GM23338 (cell line): ENCODE data around the gene CACNA1H. TPM values are rescaled to one million over a fixed set of nuclear protein-coding genes. Genes with fewer than 3 reads are reported as not detected.

Experiments
- ATAC-seq: fragments of 200-7000 bp; cut with Tn5 transposase; 3 replicates; pipeline ENCODE4 v1.9.1; 2020
- DNase-seq: peaks from one replicate; pipeline ENCODE4 v3.0.0-alpha.2; 2015; ENCODE audit warnings: low spot score
- H2AFZ ChIP-seq: fragments of 200-600 bp; sonication (generic); 2 replicates; pipeline ENCODE4 v1.8.0; 2016; ENCODE audit warnings: antibody characterized with exemption, mild to moderate bottlenecking, moderate library complexity
- H3F3A ChIP-seq: fragments of 200-600 bp; sonication (generic); replicated peaks from 2 replicates; pipeline ENCODE4 v1.8.0; 2017; ENCODE audit warnings: antibody characterized with exemption, mixed run types, low read depth
- H3K27ac ChIP-seq: fragments of 200-600 bp; sonication (generic); 2 replicates; pipeline ENCODE4 v1.6.1; 2016; ENCODE audit warnings: low read depth
- H3K27me3 ChIP-seq: fragments of 200-600 bp; sonication (generic); 2 replicates; pipeline ENCODE4 v1.8.0; 2016; ENCODE audit warnings: mild to moderate bottlenecking, mixed run types, moderate library complexity; ENCODE audit not compliant: insufficient read depth
- H3K36me3 ChIP-seq: fragments of 200-600 bp; sonication (generic); 2 replicates; pipeline ENCODE4 v1.8.0; 2016; ENCODE audit warnings: mild to moderate bottlenecking; ENCODE audit not compliant: insufficient read depth
- H3K4me1 ChIP-seq: fragments of 200-600 bp; sonication (generic); 2 replicates; pipeline ENCODE4 v1.8.0; 2016; ENCODE audit warnings: mild to moderate bottlenecking, moderate library complexity; ENCODE audit not compliant: insufficient read depth
- H3K4me2 ChIP-seq: fragments of 200-600 bp; sonication (generic); 2 replicates; pipeline ENCODE4 v1.7.1; 2017; ENCODE audit warnings: mixed run types
- H3K4me3 ChIP-seq: fragments of 200-600 bp; sonication (generic); 2 replicates; pipeline ENCODE4 v1.6.1; 2016; ENCODE audit warnings: mixed run types
- H3K79me2 ChIP-seq: fragments of 200-600 bp; sonication (generic); replicated peaks from 2 replicates; pipeline ENCODE4 v1.8.0; 2017; ENCODE audit warnings: mild to moderate bottlenecking; ENCODE audit not compliant: insufficient read depth
- H3K9me2 ChIP-seq: fragments of 200-600 bp; sonication (generic); 2 replicates; pipeline ENCODE4 v1.8.0; 2017; ENCODE audit not compliant: insufficient read depth
- H4K20me1 ChIP-seq: fragments of 200-600 bp; sonication (generic); replicated peaks from 2 replicates; pipeline ENCODE4 v1.8.0; 2017; ENCODE audit warnings: mild to moderate bottlenecking; ENCODE audit not compliant: insufficient read depth
- H3K27ac Mint-ChIP-seq: 2 replicates; pipeline ENCODE4 v1.8.0; 2020; ENCODE audit warnings: inconsistent platforms, mild to moderate bottlenecking, moderate library complexity, mixed read lengths
- H3K27me3 Mint-ChIP-seq: 3 replicates; pipeline ENCODE4 v1.8.0; 2022; ENCODE audit warnings: low read depth, mild to moderate bottlenecking, moderate library complexity, mixed read lengths, inconsistent platforms; ENCODE audit not compliant: insufficient read depth, poor library complexity
- H3K36me3 Mint-ChIP-seq: 3 replicates; pipeline ENCODE4 v1.8.0; 2021; ENCODE audit warnings: low read depth, mild to moderate bottlenecking, inconsistent platforms, moderate library complexity, mixed read lengths
- H3K4me1 Mint-ChIP-seq: 3 replicates; pipeline ENCODE4 v1.8.0; 2020; ENCODE audit warnings: mild to moderate bottlenecking, inconsistent platforms, mixed read lengths
- H3K4me3 Mint-ChIP-seq: 3 replicates; pipeline ENCODE4 v1.8.0; 2021; ENCODE audit warnings: moderate library complexity, mild to moderate bottlenecking, inconsistent platforms, mixed read lengths
- H3K9me3 Mint-ChIP-seq: 3 replicates; pipeline ENCODE4 v1.8.0; 2020; ENCODE audit warnings: moderate library complexity, mild to moderate bottlenecking, inconsistent platforms, mixed read lengths
- CTCF ChIP-seq, 2 experiments: fragments of 200-600 bp in 1 of 2; sonication (generic) in 1 of 2; conservative IDR thresholded peaks; 2 replicates each; pipeline versions ENCODE4 v1.5.1 to v1.6.1; 2016 to 2017; ENCODE audit warnings: antibody characterized with exemption in 2 of 2, low read depth in 2 of 2, mild to moderate bottlenecking in 2 of 2, moderate library complexity in 1 of 2
- ETS1 ChIP-seq: IDR thresholded peaks from 2 replicates; pipeline ENCODE4 v1.6.1; 2016; ENCODE audit warnings: antibody characterized with exemption
- EZH2 ChIP-seq: fragments of 200-600 bp; sonication (generic); IDR thresholded peaks from one replicate; pipeline ENCODE4 v1.8.0; 2017; ENCODE audit warnings: antibody characterized with exemption, mild to moderate bottlenecking, low read depth; ENCODE audit not compliant: unreplicated experiment
- EZH2phosphoT487 ChIP-seq: fragments of 200-600 bp; sonication (generic); IDR thresholded peaks from one replicate; pipeline ENCODE4 v1.8.1; 2018; ENCODE audit warnings: antibody characterized with exemption; ENCODE audit not compliant: unreplicated experiment
- JUNB ChIP-seq: IDR thresholded peaks from one replicate; pipeline ENCODE4 v1.6.1; 2016; ENCODE audit warnings: antibody characterized with exemption; ENCODE audit not compliant: unreplicated experiment
- NANOG ChIP-seq: IDR thresholded peaks from 2 replicates; pipeline ENCODE4 v1.6.1; 2016; ENCODE audit warnings: antibody characterized with exemption, borderline replicate concordance
- POLR2AphosphoS5 ChIP-seq: IDR thresholded peaks from 2 replicates; pipeline ENCODE4 v1.6.1; 2016; ENCODE audit warnings: antibody characterized with exemption, low read depth
- REST ChIP-seq: IDR thresholded peaks from one replicate; pipeline ENCODE4 v1.6.1; 2018; ENCODE audit warnings: antibody characterized with exemption; ENCODE audit not compliant: unreplicated experiment
- STAT1 ChIP-seq: IDR thresholded peaks from one replicate; pipeline ENCODE4 v1.6.1; 2016; ENCODE audit warnings: antibody characterized with exemption; ENCODE audit not compliant: unreplicated experiment
- ZNF114 ChIP-seq: fragments of 250-450 bp; sonication (Bioruptor Pico); IDR thresholded peaks from 2 replicates; pipeline ENCODE4 v1.5.0; 2020; ENCODE audit warnings: mild to moderate bottlenecking, moderate library complexity
- ZNF331 ChIP-seq: fragments of 250-450 bp; sonication (Bioruptor Pico); IDR thresholded peaks from 2 replicates; pipeline ENCODE4 v1.5.0; 2020; ENCODE audit warnings: low read depth, mild to moderate bottlenecking, moderate library complexity
- polyA plus RNA-seq: library from polyadenylated mRNA; unstranded; fragments of >200 nt; fragmentation: Nextera tagmentation; extraction: Ambion mirVana; gene quantifications from 2 replicates; pipeline ENCODE4 v1.2.1, GENCODE V29; 2016
- total RNA-seq: library from RNA; depleted of rRNA; stranded (reverse); fragments of >200 nt; shearing (Covaris generic); gene quantifications from 2 replicates; pipeline ENCODE4 v1.2.3, GENCODE V29; 2014

Gene CACNA1H
- total and polyA plus RNA-seq, 2 experiments from 2014 or later, result 3.5 to 43.3 TPM

GRCh38 chr16:1121601-1122397, 31.1 kb upstream of the CACNA1H start (continued):
- TF ChIP-seq REST, result no peak

GRCh38 chr16:1122398-1122765, 30.5 kb upstream of the CACNA1H start:
- H3K4me1 Mint-ChIP-seq, result no peaks in the 10 kb centered on the region
- H4K20me1 ChIP-seq, result no peaks in the 10 kb centered on the region
- no peaks in the 10 kb centered on the region for H3K36me3 ChIP-seq
- no peak overlapping the region for H2AFZ ChIP-seq
- no peaks in the 10 kb centered on the region for H3K4me1 ChIP-seq
- peaks cover 1% of the 10 kb centered on the region for H3K27me3 Mint-ChIP-seq
- DNase-seq, result no peak
- no peak overlapping the region for H3K4me3 Mint-ChIP-seq
- H3K4me2 ChIP-seq, result no peak overlapping the region
- no peak for ATAC-seq
- no peaks in the 10 kb centered on the region for H3K27me3 ChIP-seq
- H3K27ac ChIP-seq, result no peak overlapping the region
- no peaks in the 10 kb centered on the region for H3K9me3 Mint-ChIP-seq
- no peaks in the 10 kb centered on the region for H3F3A ChIP-seq
- no peaks in the 10 kb centered on the region for H3K9me2 ChIP-seq
- no peaks in the 10 kb centered on the region for H3K36me3 Mint-ChIP-seq
- no peak overlapping the region for H3K4me3 ChIP-seq
- no peak overlapping the region for H3K27ac Mint-ChIP-seq
- no peaks in the 10 kb centered on the region for H3K79me2 ChIP-seq
- TF ChIP-seq EZH2 (no peak), REST (no peak), JUNB (no peak), NANOG (no peak), ZNF331 (CRISPR knock-in tag) (no peak), ETS1 (no peak), ZNF114 (CRISPR knock-in tag) (no peak), STAT1 (no peak), POLR2AphosphoS5 (no peak), CTCF (conservative IDR thresholded peaks at IDR 0.05; ENCODE audit: low read depth in 2 of 2) (no peak), EZH2phosphoT487 (no peak)
